ENCODE measurements around the gene IQCM.

DNA sequence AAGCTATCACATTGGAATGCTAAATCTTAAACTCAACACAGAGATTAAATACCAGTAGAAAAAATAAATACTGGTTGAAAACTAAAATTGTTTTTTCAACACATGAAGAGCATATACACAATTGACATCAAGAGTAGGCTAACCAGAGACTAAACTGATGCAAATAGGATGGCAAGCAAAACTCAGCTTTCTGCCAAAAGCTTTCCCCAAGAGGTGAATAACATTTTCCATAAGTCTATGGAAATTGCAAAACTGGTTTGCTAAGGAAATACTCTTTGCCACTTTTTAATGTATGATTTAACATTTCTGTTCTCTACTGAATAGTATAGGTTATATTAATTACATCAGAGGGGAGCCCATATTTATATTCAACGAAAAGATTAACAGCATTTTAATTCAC, 23.8 kb downstream of the IQCM start:
- TF ChIP-seq, protein P1, sequence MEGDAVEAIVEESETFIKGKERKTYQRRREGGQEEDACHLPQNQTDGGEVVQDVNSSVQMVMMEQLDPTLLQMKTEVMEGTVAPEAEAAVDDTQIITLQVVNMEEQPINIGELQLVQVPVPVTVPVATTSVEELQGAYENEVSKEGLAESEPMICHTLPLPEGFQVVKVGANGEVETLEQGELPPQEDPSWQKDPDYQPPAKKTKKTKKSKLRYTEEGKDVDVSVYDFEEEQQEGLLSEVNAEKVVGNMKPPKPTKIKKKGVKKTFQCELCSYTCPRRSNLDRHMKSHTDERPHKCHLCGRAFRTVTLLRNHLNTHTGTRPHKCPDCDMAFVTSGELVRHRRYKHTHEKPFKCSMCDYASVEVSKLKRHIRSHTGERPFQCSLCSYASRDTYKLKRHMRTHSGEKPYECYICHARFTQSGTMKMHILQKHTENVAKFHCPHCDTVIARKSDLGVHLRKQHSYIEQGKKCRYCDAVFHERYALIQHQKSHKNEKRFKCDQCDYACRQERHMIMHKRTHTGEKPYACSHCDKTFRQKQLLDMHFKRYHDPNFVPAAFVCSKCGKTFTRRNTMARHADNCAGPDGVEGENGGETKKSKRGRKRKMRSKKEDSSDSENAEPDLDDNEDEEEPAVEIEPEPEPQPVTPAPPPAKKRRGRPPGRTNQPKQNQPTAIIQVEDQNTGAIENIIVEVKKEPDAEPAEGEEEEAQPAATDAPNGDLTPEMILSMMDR (IDR thresholded peaks at IDR 0.05), result no peak
- no peak for TF ChIP-seq POLR2A (IDR thresholded peaks at IDR 0.05)
